AML-193 (cell line): ENCODE measurements around the gene FANCL.
"Not testable (repeated sequence)": the region's sequence is repeated elsewhere in the genome, so short reads cannot be mapped to it uniquely, and the experiment has no call there.

Experiments used
- DNase-seq, 2 experiments: peaks; one replicate each; lab custom pipeline; 2025; lab: John Stamatoyannopoulos, UW

The FANCL gene

GRCh38 chr2:58206785-58207184 lies 34.3 kb downstream of the FANCL start:
- DNase-seq = no peak

GRCh38 chr2:58204195-58204959 lies 36.7 kb downstream of the FANCL start:
- DNase-seq = no peak

- no peak for DNase-seq
Observed at GRCh38 chr2:58203018-58203417, 38.1 kb downstream of the FANCL start.

- no peak for DNase-seq
Observed at GRCh38 chr2:58202404-58202803, 38.7 kb downstream of the FANCL start.

- no peak for DNase-seq
Observed at GRCh38 chr2:58197894-58198293, 43.2 kb downstream of the FANCL start.

- no peak for DNase-seq
Observed at GRCh38 chr2:58195662-58196061, 45.5 kb downstream of the FANCL start.

GRCh38 chr2:58194458-58194857 lies 46.7 kb downstream of the FANCL start:
- DNase-seq = no peak

GRCh38 chr2:58187022-58187421 lies 54.1 kb downstream of the FANCL start:
- not testable (repeated sequence) for DNase-seq

- no peak for DNase-seq
Observed at GRCh38 chr2:58186501-58186900, 54.6 kb downstream of the FANCL start.

- no peak for DNase-seq
Observed at GRCh38 chr2:58182527-58182926, 58.6 kb downstream of the FANCL start.

- no peak for DNase-seq
Observed at GRCh38 chr2:58180635-58181034, 60.5 kb downstream of the FANCL start.

- not testable (repeated sequence) for DNase-seq
Observed at GRCh38 chr2:58180175-58180574, 61.0 kb downstream of the FANCL start.

- DNase-seq = not testable (repeated sequence)
Observed at GRCh38 chr2:58177187-58177586, 63.9 kb downstream of the FANCL start.

GRCh38 chr2:58171831-58172230 lies 69.3 kb downstream of the FANCL start:
- DNase-seq = not testable (repeated sequence)

GRCh38 chr2:58170334-58170933 lies 70.7 kb downstream of the FANCL start:
- not testable (repeated sequence) for DNase-seq

- not testable (repeated sequence) for DNase-seq
Observed at GRCh38 chr2:58169845-58170244, 71.3 kb downstream of the FANCL start.

GRCh38 chr2:58168130-58168529 lies 73.0 kb downstream of the FANCL start:
- DNase-seq = not testable (repeated sequence)

GRCh38 chr2:58163913-58164312 lies 77.2 kb downstream of the FANCL start:
- no peak for DNase-seq

- DNase-seq = no peak
Observed at GRCh38 chr2:58158481-58158880, 82.6 kb downstream of the FANCL start.

GRCh38 chr2:58157754-58158153 lies 83.4 kb downstream of the FANCL start:
- DNase-seq = no peak

GRCh38 chr2:58156780-58157179 lies 84.3 kb downstream of the FANCL start:
- DNase-seq = no peak

GRCh38 chr2:58155160-58155778 lies 85.9 kb downstream of the FANCL start:
- no peak for DNase-seq

GRCh38 chr2:58146707-58147106 lies 94.4 kb downstream of the FANCL start:
- no peak for DNase-seq
